ENCODE results near the gene CRIP3. TPM values are rescaled to one million over a fixed set of nuclear protein-coding genes. Genes with fewer than 3 reads are reported as not detected.

CRIP3 gene
- total and polyA plus RNA-seq, 2 of the 13 experiments (the other 11 are each of a cell fraction or from before 2014, with no cell fraction given): 6.3 to 9.3 TPM

DNA sequence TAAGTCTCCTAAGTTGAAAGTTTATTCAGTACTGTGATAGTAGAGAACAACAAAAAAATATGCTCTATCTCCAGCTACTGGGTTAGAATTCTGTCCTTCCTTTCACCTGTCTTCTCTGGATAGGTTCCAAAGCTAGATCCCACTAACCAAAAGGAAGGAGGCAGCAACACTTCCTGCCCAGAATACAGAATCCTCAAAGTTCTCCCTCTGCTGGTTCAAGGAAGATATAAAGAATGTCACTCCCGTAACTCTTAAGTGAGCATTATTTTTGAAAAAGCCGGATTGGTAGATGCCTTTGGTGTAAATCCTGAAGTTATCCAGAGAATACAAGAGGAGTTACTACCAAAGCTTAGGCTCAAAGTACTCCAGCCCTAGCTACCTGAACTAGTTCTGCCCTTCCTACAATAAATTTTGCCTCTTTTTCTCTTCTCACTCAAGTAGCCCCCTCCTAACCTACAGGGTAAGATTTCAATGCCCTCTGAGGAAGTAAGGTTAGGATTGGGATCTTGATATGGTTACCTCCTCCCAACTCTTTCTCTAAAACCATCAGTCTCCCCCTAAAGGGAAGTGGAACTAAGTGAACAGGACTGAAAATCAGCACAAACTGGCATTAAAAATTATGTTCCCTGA is 26.0 kb upstream of the CRIP3 start (continued):
- TF ChIP-seq, protein P1, sequence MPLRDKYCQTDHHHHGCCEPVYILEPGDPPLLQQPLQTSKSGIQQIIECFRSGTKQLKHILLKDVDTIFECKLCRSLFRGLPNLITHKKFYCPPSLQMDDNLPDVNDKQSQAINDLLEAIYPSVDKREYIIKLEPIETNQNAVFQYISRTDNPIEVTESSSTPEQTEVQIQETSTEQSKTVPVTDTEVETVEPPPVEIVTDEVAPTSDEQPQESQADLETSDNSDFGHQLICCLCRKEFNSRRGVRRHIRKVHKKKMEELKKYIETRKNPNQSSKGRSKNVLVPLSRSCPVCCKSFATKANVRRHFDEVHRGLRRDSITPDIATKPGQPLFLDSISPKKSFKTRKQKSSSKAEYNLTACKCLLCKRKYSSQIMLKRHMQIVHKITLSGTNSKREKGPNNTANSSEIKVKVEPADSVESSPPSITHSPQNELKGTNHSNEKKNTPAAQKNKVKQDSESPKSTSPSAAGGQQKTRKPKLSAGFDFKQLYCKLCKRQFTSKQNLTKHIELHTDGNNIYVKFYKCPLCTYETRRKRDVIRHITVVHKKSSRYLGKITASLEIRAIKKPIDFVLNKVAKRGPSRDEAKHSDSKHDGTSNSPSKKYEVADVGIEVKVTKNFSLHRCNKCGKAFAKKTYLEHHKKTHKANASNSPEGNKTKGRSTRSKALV (CRISPR knock-in tag; IDR thresholded peaks at IDR 0.05): 0 out of 2 replicates have a peak, but pooled peaks have one; percentile 28
- TF ChIP-seq RAD21 (CRISPR knock-in tag; IDR thresholded peaks at IDR 0.05): peak; percentile 80
- TF ChIP-seq, protein P2, sequence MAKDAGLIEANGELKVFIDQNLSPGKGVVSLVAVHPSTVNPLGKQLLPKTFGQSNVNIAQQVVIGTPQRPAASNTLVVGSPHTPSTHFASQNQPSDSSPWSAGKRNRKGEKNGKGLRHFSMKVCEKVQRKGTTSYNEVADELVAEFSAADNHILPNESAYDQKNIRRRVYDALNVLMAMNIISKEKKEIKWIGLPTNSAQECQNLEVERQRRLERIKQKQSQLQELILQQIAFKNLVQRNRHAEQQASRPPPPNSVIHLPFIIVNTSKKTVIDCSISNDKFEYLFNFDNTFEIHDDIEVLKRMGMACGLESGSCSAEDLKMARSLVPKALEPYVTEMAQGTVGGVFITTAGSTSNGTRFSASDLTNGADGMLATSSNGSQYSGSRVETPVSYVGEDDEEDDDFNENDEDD (CRISPR knock-in tag; IDR thresholded peaks at IDR 0.05; ENCODE audit: borderline replicate concordance): no peak
- TF ChIP-seq ELF3 (CRISPR knock-in tag; IDR thresholded peaks at IDR 0.05): peak; percentile 80
- TF ChIP-seq, protein P3, sequence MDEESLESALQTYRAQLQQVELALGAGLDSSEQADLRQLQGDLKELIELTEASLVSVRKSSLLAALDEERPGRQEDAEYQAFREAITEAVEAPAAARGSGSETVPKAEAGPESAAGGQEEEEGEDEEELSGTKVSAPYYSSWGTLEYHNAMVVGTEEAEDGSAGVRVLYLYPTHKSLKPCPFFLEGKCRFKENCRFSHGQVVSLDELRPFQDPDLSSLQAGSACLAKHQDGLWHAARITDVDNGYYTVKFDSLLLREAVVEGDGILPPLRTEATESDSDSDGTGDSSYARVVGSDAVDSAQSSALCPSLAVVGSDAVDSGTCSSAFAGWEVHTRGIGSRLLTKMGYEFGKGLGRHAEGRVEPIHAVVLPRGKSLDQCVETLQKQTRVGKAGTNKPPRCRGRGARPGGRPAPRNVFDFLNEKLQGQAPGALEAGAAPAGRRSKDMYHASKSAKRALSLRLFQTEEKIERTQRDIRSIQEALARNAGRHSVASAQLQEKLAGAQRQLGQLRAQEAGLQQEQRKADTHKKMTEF (CRISPR knock-in tag; IDR thresholded peaks at IDR 0.05): peak; percentile 52; the same call in 1 of the 2 replicates
- TF ChIP-seq TSC22D2 (CRISPR knock-in tag; IDR thresholded peaks at IDR 0.05; ENCODE audit: borderline replicate concordance): peak; percentile 72; the same call in 1 of the 2 replicates
- TF ChIP-seq KLF9 (CRISPR knock-in tag; IDR thresholded peaks at IDR 0.05; ENCODE audit: low read depth): 0 out of 2 replicates have a peak, but pooled peaks have one; percentile 30
- 0 out of 2 replicates have a peak, but pooled peaks have one; percentile 39 for TF ChIP-seq ERF (CRISPR knock-in tag; IDR thresholded peaks at IDR 0.05)
- TF ChIP-seq, protein P4, sequence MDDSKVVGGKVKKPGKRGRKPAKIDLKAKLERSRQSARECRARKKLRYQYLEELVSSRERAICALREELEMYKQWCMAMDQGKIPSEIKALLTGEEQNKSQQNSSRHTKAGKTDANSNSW (CRISPR knock-in tag; IDR thresholded peaks at IDR 0.05; ENCODE audit: borderline replicate concordance): no peak
- peak; percentile 70 for TF ChIP-seq TEAD3 (CRISPR knock-in tag; optimal IDR thresholded peaks at IDR 0.05; ENCODE audit: borderline replicate concordance)
- TF ChIP-seq ZNF260 (CRISPR knock-in tag; IDR thresholded peaks at IDR 0.05; ENCODE audit: borderline replicate concordance, low read depth): no peak
- TF ChIP-seq GPN1 (CRISPR knock-in tag; IDR thresholded peaks at IDR 0.05; ENCODE audit: borderline replicate concordance): no peak
- TF ChIP-seq STAG1 (CRISPR knock-in tag; IDR thresholded peaks at IDR 0.05): peak; percentile 88
- TF ChIP-seq, protein P5, sequence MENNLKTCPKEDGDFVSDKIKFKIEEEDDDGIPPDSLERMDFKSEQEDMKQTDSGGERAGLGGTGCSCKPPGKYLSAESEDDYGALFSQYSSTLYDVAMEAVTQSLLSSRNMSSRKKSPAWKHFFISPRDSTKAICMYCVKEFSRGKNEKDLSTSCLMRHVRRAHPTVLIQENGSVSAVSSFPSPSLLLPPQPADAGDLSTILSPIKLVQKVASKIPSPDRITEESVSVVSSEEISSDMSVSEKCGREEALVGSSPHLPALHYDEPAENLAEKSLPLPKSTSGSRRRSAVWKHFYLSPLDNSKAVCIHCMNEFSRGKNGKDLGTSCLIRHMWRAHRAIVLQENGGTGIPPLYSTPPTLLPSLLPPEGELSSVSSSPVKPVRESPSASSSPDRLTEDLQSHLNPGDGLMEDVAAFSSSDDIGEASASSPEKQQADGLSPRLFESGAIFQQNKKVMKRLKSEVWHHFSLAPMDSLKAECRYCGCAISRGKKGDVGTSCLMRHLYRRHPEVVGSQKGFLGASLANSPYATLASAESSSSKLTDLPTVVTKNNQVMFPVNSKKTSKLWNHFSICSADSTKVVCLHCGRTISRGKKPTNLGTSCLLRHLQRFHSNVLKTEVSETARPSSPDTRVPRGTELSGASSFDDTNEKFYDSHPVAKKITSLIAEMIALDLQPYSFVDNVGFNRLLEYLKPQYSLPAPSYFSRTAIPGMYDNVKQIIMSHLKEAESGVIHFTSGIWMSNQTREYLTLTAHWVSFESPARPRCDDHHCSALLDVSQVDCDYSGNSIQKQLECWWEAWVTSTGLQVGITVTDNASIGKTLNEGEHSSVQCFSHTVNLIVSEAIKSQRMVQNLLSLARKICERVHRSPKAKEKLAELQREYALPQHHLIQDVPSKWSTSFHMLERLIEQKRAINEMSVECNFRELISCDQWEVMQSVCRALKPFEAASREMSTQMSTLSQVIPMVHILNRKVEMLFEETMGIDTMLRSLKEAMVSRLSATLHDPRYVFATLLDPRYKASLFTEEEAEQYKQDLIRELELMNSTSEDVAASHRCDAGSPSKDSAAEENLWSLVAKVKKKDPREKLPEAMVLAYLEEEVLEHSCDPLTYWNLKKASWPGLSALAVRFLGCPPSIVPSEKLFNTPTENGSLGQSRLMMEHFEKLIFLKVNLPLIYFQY (CRISPR knock-in tag; IDR thresholded peaks at IDR 0.05; ENCODE audit: borderline replicate concordance): 0 out of 2 replicates have a peak, but pooled peaks have one; percentile 33
- TF ChIP-seq HMG20A (CRISPR knock-in tag; IDR thresholded peaks at IDR 0.05; ENCODE audit: borderline replicate concordance): peak; percentile 30; the same call in 1 of the 2 replicates
- TF ChIP-seq ZSCAN31 (CRISPR knock-in tag; IDR thresholded peaks at IDR 0.05; ENCODE audit: low read depth): no peak
- TF ChIP-seq, protein P6, sequence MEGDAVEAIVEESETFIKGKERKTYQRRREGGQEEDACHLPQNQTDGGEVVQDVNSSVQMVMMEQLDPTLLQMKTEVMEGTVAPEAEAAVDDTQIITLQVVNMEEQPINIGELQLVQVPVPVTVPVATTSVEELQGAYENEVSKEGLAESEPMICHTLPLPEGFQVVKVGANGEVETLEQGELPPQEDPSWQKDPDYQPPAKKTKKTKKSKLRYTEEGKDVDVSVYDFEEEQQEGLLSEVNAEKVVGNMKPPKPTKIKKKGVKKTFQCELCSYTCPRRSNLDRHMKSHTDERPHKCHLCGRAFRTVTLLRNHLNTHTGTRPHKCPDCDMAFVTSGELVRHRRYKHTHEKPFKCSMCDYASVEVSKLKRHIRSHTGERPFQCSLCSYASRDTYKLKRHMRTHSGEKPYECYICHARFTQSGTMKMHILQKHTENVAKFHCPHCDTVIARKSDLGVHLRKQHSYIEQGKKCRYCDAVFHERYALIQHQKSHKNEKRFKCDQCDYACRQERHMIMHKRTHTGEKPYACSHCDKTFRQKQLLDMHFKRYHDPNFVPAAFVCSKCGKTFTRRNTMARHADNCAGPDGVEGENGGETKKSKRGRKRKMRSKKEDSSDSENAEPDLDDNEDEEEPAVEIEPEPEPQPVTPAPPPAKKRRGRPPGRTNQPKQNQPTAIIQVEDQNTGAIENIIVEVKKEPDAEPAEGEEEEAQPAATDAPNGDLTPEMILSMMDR (CRISPR knock-in tag; IDR thresholded peaks at IDR 0.05): peak; percentile 60
